Heart left ventricle (tissue), 16 donors: ENCODE results near the gene STK11IP. TPM values are rescaled to one million over a fixed set of nuclear protein-coding genes. Genes with fewer than 3 reads are reported as not detected.
A peak's percentile ranks its signal among the peaks of the same experiment; 100 is the strongest.

Experiments
- ATAC-seq, 4 donors: fragments of 200-7000 bp; cut with Tn5 transposase; one replicate each; pipeline ENCODE4 v1.9.1; 2020 to 2022; ENCODE audit warnings: moderate library complexity in 4 of 4, mild to moderate bottlenecking in 3 of 4, moderate number of reproducible peaks in 1 of 4
- DNase-seq, 5 donors: peaks; one replicate each; pipeline ENCODE4 v3.0.0-alpha.2; 2020
- H3K27ac ChIP-seq, 12 donors: fragments of 200-600 bp; sonication (generic) in 4 of 12; one replicate each; pipeline versions ENCODE4 v1.5.0 to v1.8.0; 2016 to 2022; ENCODE audit warnings: mild to moderate bottlenecking in 2 of 12
- H3K27me3 ChIP-seq, 9 donors: fragments of 200-600 bp; sonication (generic) in 2 of 9; one replicate each; pipeline versions ENCODE4 v1.5.1 to v1.8.0; 2016 to 2022; ENCODE audit warnings: mild to moderate bottlenecking in 3 of 9
- H3K36me3 ChIP-seq, 9 donors: fragments of 200-600 bp; sonication (generic) in 2 of 9; one replicate each; pipeline versions ENCODE4 v1.5.0 to v1.8.0; 2018 to 2022; ENCODE audit warnings: mild to moderate bottlenecking in 2 of 9
- H3K4me1 ChIP-seq, 12 donors: fragments of 200-600 bp; sonication (generic) in 4 of 12; one replicate each; pipeline versions ENCODE4 v1.5.0 to v1.8.0; 2016 to 2022; ENCODE audit warnings: mild to moderate bottlenecking in 3 of 12
- H3K4me3 ChIP-seq, 12 donors: fragments of 200-600 bp; sonication (generic) in 4 of 12; one replicate each; pipeline versions ENCODE4 v1.5.0 to v1.8.0; 2017 to 2022; ENCODE audit warnings: mild to moderate bottlenecking in 9 of 12, moderate library complexity in 4 of 12
- H3K9me3 ChIP-seq, 12 donors: fragments of 200-600 bp; sonication (generic) in 4 of 12; one replicate each; pipeline versions ENCODE4 v1.5.0 to v1.8.0; 2016 to 2022; ENCODE audit warnings: mild to moderate bottlenecking in 1 of 12
- CTCF ChIP-seq, 12 donors: fragments of 200-600 bp; sonication (generic) in 4 of 12; IDR thresholded peaks; one replicate each; pipeline versions ENCODE4 v1.5.0 to v1.8.0; 2018 to 2022; ENCODE audit warnings: antibody characterized with exemption in 12 of 12, mild to moderate bottlenecking in 5 of 12
- POLR2A ChIP-seq, 2 donors: fragments of 450-650 bp; IDR thresholded peaks; one replicate each; pipeline ENCODE4 v1.6.1; 2017; ENCODE audit warnings: antibody characterized with exemption in 2 of 2, mild to moderate bottlenecking in 2 of 2, moderate library complexity in 2 of 2
- WGBS, 4 donors: extraction: QIAGEN DNeasy Blood & Tissue Kit in 2 of 4; methylation state at CpG; one replicate each; pipeline versions ENCODE4 v1.1.5 to v1.1.7; 2013 to 2018; 5-methylcytosine and 5-hydroxymethylcytosine counted together
- intact Hi-C, 10 donors: fragments of 100-400 bp; cut with DNase I; formaldehyde crosslinking; loops; one replicate each; pipeline versions ENCODE4 v1.11.1 to v1.14.2; 2022
- polyA plus RNA-seq, 2 donors: library from polyadenylated mRNA; stranded (reverse); fragments of 200-250 nt; gene quantifications; one replicate each; pipeline ENCODE4 v1.2.3, GENCODE V29; 2013
- total RNA-seq, 9 donors: library from RNA; depleted of rRNA in 2 of 9; stranded (reverse); fragments of >200 nt in 2 of 9; fragmentation: NEBNext Ultra II Directional in 3 of 9; extraction: Animal tissue kit (Norgen Biotek cat#: 25700) in 3 of 9; gene quantifications; one replicate each; pipeline versions ENCODE4 v1.1.0 to v1.2.4, GENCODE V29; 2016 to 2023
- donor health status: ischemic (EF 13 %, LVEDD 7.1; RV severe dilation, severe dysfunction).
- donor health status: healthy with polysubstance abuse.
- donor health status: DM: no; HTN: yes; CAD: no.
- donor health status: DM: no; HTN: no; CAD: no.
- donor health status: ischemic (EF 25% LVEDD 6.9; RV normal size, moderate dysfunction).
- donor health status: ischemic (EF 25% LVEDD 5.7; RV mildly dilated, moderate dysfunction).
- donor health status: healthy.
- donor health status: DM: yes; HTN: yes; CAD: no.
- donor health status: ischemic (EF 35%, LVEDD 5.7; RV mildly dilated, moderate dysfunction).
- donor health status: nonischemic (EF 11% LVEDD 7.7; RV severe dilation, severe dysfunction).
- donor health status: DM: yes; HTN: yes; CAD: no.
- donor health status: PGD.
- donor health status: ischemic (EF 29% LVEDD 5.4; RV normal size, mild dysfunction).
- donor health status: nonischemic (EF 23%, LVEDD 6.1; RV moderate dilation, normal function).

The STK11IP gene
- total and polyA plus RNA-seq, 11 donors: 7.3 to 24.1 (median 14.9) TPM

- TF ChIP-seq CTCF (IDR thresholded peaks at IDR 0.05) (peak; percentile 54 to 80 (median 70)), POLR2A (IDR thresholded peaks at IDR 0.05) (no peak)
- Histone ChIP-seq H3K4me3 (no peak overlapping the region), H3K36me3 (peaks cover 0 to 69% (median 53%) of the 10 kb centered on the region in 9 donors), H3K9me3 (no peaks in the 10 kb centered on the region), H3K27me3 (no peaks in the 10 kb centered on the region), H3K27ac (peak overlapping the region in 1 of 12 donors; percentile 14), H3K4me1 (peaks cover 0 to 27% (median 7%) of the 10 kb centered on the region in 12 donors)
- intact Hi-C loops: loop anchor here in 1 of 10 donors (5.0 to 10.0 kb wide), 2 partner anchors 37 to 75 kb away; partner anchors contain the start of gene STK11IP
- peak in 2 of 4 donors; percentile 5 to 23 for ATAC-seq
- DNase-seq: peak in 1 of 5 donors; percentile 17
- 19 to 36% (median 33%) methylated on average over 6 to 8 of the region's 8 CpGs for WGBS, 4 donors
Observed at GRCh38 chr2:219560037-219560892, 37.4 kb upstream of the STK11IP start.

GRCh38 chr2:219560893-219561178, 36.8 kb upstream of the STK11IP start:
- intact Hi-C loops: loop anchor here in 1 of 10 donors (5.0 to 10.0 kb wide), 2 partner anchors 36 to 74 kb away; partner anchors contain the start of gene STK11IP
- H3K36me3 ChIP-seq: peaks cover 0 to 69% (median 52%) of the 10 kb centered on the region in 9 donors
- H3K9me3 ChIP-seq: no peaks in the 10 kb centered on the region
- no peak for TF ChIP-seq CTCF (IDR thresholded peaks at IDR 0.05)
- TF ChIP-seq POLR2A (IDR thresholded peaks at IDR 0.05): no peak
- H3K27me3 ChIP-seq: no peaks in the 10 kb centered on the region
- H3K27ac ChIP-seq: peak overlapping the region in 2 of 12 donors; percentile 24 to 44
- H3K4me3 ChIP-seq: no peak overlapping the region
- peaks cover 0 to 31% (median 7%) of the 10 kb centered on the region in 12 donors for H3K4me1 ChIP-seq
- 73 to 90% (median 80%) methylated on average over 3 of the region's 3 CpGs for WGBS, 4 donors
- DNase-seq (peak in 1 of 5 donors; percentile 46), ATAC-seq (peak in 2 of 4 donors; percentile 1 to 2)

GRCh38 chr2:219561179-219562048, 36.2 kb upstream of the STK11IP start:
- DNase-seq (peak in 3 of 5 donors; percentile 14 to 38 (median 17)), ATAC-seq (peak in 3 of 4 donors; percentile 5 to 67 (median 30))
- TF ChIP-seq CTCF (IDR thresholded peaks at IDR 0.05): no peak
- no peak for TF ChIP-seq POLR2A (IDR thresholded peaks at IDR 0.05)
- Histone ChIP-seq H3K27me3 (no peaks in the 10 kb centered on the region), H3K27ac (peak overlapping the region in 4 of 12 donors; percentile 6 to 44 (median 21)), H3K9me3 (no peaks in the 10 kb centered on the region), H3K4me1 (peaks cover 0 to 31% (median 7%) of the 10 kb centered on the region in 12 donors), H3K36me3 (peaks cover 0 to 68% (median 48%) of the 10 kb centered on the region in 9 donors), H3K4me3 (no peak overlapping the region)
- intact Hi-C loops: loop anchor here in 1 of 10 donors (5.0 to 10.0 kb wide), 2 partner anchors 36 to 73 kb away; partner anchors contain the start of gene STK11IP
- WGBS, 4 donors: 58 to 62% (median 60%) methylated on average over 20 to 24 of the region's 24 CpGs
